PC-3 (cell line): Measurements from ENCODE around the gene GRB10. TPM values are rescaled to one million over a fixed set of nuclear protein-coding genes. Genes with fewer than 3 reads are reported as not detected.

Experiments
- ATAC-seq: fragments of 200-7000 bp; cut with Tn5 transposase; 2 replicates; pipeline ENCODE4 v1.9.1; 2020; ENCODE audit warnings: mild to moderate bottlenecking, moderate library complexity
- BruUV-seq: library from RNA; stranded (reverse); fragments of 400-500 nt; replicated peaks from 2 replicates; lab custom pipeline; 2021; lab: Mats Ljungman, UMichigan
- CTCF ChIA-PET: fragments of 300-600 bp; sonication (Branson Sonifier 250); formaldehyde crosslinking; loops from one replicate; lab custom pipeline; 2022; ENCODE audit warnings: antibody characterized with exemption; lab: Charles Lee
- POLR2A ChIA-PET: fragments of 300-600 bp; sonication (Branson Sonifier 250); formaldehyde crosslinking; loops from one replicate; lab custom pipeline; 2022; ENCODE audit warnings: antibody characterized with exemption; ENCODE audit not compliant: unreplicated experiment; lab: Charles Lee
- DNase-seq: peaks from one replicate; pipeline ENCODE4 v3.0.0-alpha.2; 2015
- H2AFZ ChIP-seq: fragments of 300-600 bp; sonication (generic); 2 replicates; pipeline ENCODE4 v1.6.0; 2016; ENCODE audit warnings: antibody characterized with exemption, low read length
- H3F3A ChIP-seq: fragments of 300-600 bp; sonication (generic); one replicate; pipeline ENCODE4 v1.6.0; 2017; ENCODE audit warnings: antibody characterized with exemption, low read length, control low read depth, mild to moderate bottlenecking; ENCODE audit not compliant: unreplicated experiment
- H3K27ac ChIP-seq: fragments of 300-600 bp; sonication (generic); 2 replicates; pipeline ENCODE4 v1.5.1; 2016; ENCODE audit warnings: mild to moderate bottlenecking, low read length
- H3K27me3 ChIP-seq: fragments of 300-600 bp; sonication (generic); 2 replicates; pipeline ENCODE4 v1.6.1; 2016; ENCODE audit warnings: low read length, mixed read lengths
- H3K36me3 ChIP-seq: fragments of 300-600 bp; sonication (generic); 2 replicates; pipeline ENCODE4 v1.6.1; 2016; ENCODE audit warnings: low read depth, mixed run types, low read length, mixed read lengths
- H3K4me1 ChIP-seq: fragments of 300-600 bp; sonication (generic); 2 replicates; pipeline ENCODE4 v1.5.1; 2016; ENCODE audit warnings: low read length; ENCODE audit not compliant: insufficient read depth
- H3K4me2 ChIP-seq: fragments of 300-600 bp; sonication (generic); 2 replicates; pipeline ENCODE4 v1.6.0; 2016; ENCODE audit warnings: low read length
- H3K4me3 ChIP-seq: fragments of 300-600 bp; sonication (generic); 2 replicates; pipeline ENCODE4 v1.5.1; 2016; ENCODE audit warnings: mild to moderate bottlenecking, low read length, mixed read lengths
- H3K79me2 ChIP-seq: fragments of 300-600 bp; sonication (generic); 2 replicates; pipeline ENCODE4 v1.6.1; 2017; ENCODE audit warnings: low read length, mixed read lengths
- H3K9ac ChIP-seq: fragments of 300-600 bp; sonication (generic); 2 replicates; pipeline ENCODE4 v1.6.0; 2016; ENCODE audit warnings: mild to moderate bottlenecking, low read length
- H3K9me2 ChIP-seq: fragments of 300-600 bp; sonication (generic); replicated peaks from 2 replicates; pipeline ENCODE4 v1.6.1; 2016; ENCODE audit warnings: mixed run types, low read length, mixed read lengths
- H3K9me3 ChIP-seq: fragments of 300-600 bp; sonication (generic); 2 replicates; pipeline ENCODE4 v1.6.1; 2016; ENCODE audit warnings: low read length, mixed read lengths
- H4K20me1 ChIP-seq: fragments of 300-600 bp; sonication (generic); 2 replicates; pipeline ENCODE4 v1.6.1; 2016; ENCODE audit warnings: low read length, mixed read lengths
- CTCF ChIP-seq: fragments of 300-600 bp; sonication (generic); conservative IDR thresholded peaks from 2 replicates; pipeline ENCODE4 v1.5.1; 2017; ENCODE audit warnings: antibody characterized with exemption, low read depth, mild to moderate bottlenecking, low read length
- EZH2 ChIP-seq: fragments of 300-600 bp; sonication (generic); IDR thresholded peaks from one replicate; pipeline ENCODE4 v1.6.1; 2017; ENCODE audit warnings: antibody characterized with exemption, mild to moderate bottlenecking, low read length; ENCODE audit not compliant: unreplicated experiment
- EZH2phosphoT487 ChIP-seq: fragments of 300-600 bp; sonication (generic); IDR thresholded peaks from 2 replicates; pipeline ENCODE4 v1.6.1; 2018; ENCODE audit warnings: mild to moderate bottlenecking, antibody characterized with exemption, low read length, borderline replicate concordance
- intact Hi-C: fragments of 100-400 bp; cut with micrococcal nuclease; formaldehyde crosslinking; loops from 2 replicates; pipeline ENCODE4 v1.9.0; 2023
- total RNA-seq: library from RNA; depleted of rRNA; stranded (reverse); fragments of >200 nt; gene quantifications from 2 replicates; pipeline ENCODE4 v1.2.3, GENCODE V29; 2014

Gene GRB10
- total RNA-seq, 1 experiment from 2014 or later, result 61.3 TPM

DNA sequence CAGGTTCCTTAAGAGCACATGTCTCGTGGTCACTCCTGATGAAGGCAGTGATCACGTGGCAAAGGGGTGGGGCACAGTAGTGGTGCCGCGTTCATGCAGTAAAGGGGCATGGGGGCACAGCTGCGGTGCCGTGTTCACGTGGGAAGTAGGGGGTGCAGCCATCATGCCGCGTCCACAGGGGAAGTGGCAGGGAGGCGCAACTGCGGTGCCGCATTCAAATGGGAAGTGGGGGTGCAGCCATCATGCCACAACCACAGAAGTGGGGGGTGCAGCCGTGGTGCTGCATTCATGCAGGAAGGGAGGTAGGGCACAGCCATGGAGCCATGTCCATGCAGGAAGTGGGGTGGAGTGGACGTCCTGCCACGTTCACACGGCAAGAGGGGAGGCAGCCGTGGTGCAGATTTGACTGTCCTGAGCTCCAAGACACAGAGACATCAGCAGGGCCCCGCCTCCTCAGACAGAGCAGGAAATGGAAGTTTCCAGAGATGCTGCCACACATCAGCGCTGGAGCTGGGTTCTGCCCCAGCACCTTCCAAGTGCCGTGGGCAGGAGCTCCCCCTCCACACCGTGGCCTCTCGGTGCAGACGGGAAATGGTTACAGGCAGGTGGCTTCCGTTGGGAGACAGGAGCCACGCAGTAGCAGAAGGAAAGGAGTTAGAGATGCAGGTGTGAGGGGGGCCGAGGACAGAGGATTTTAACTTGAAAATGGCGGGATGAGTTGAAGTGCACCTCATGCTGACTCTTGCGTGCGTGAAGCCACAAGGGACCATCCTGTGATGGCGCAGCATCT is 122.5 kb downstream of the GRB10 start:
- Histone ChIP-seq H3K79me2 (0 out of 2 replicates have a peak, but pooled peaks cover 6% of the 10 kb centered on the region), H3K9me2 (no peaks in the 10 kb centered on the region), H3K4me3 (no peak overlapping the region), H3K4me2 (no peak overlapping the region), H3K27ac (no peak overlapping the region), H3K9ac (no peak overlapping the region), H3K36me3 (peaks cover 10% of the 10 kb centered on the region; the same call in 1 of the 2 replicates), H3F3A (no peaks in the 10 kb centered on the region), H2AFZ (no peak overlapping the region), H3K4me1 (peaks cover 15% of the 10 kb centered on the region), H4K20me1 (peaks cover 5% of the 10 kb centered on the region; the same call in 1 of the 2 replicates), H3K27me3 (no peaks in the 10 kb centered on the region), H3K9me3 (no peaks in the 10 kb centered on the region)
- TF ChIP-seq EZH2phosphoT487 (no peak), CTCF (no peak), EZH2 (no peak)
- intact Hi-C loops, result no loop called here
- ATAC-seq (no peak), DNase-seq (no peak)
- CTCF ChIA-PET, result no interaction called here
- POLR2A ChIA-PET, result no interaction called here
- no TSS peak for BruUV-seq

GRCh38 chr7:50659329-50659965 is 123.2 kb downstream of the GRB10 start:
- Histone ChIP-seq H3K36me3 (peaks cover 10% of the 10 kb centered on the region; the same call in 1 of the 2 replicates), H3K9me3 (no peaks in the 10 kb centered on the region), H3K9me2 (no peaks in the 10 kb centered on the region), H3K9ac (no peak overlapping the region), H3K4me2 (no peak overlapping the region), H3F3A (no peaks in the 10 kb centered on the region), H2AFZ (no peak overlapping the region), H3K27ac (no peak overlapping the region), H3K4me1 (peaks cover 9% of the 10 kb centered on the region), H3K4me3 (no peak overlapping the region), H3K79me2 (0 out of 2 replicates have a peak, but pooled peaks cover 6% of the 10 kb centered on the region), H4K20me1 (peaks cover 5% of the 10 kb centered on the region; the same call in 1 of the 2 replicates), H3K27me3 (no peaks in the 10 kb centered on the region)
- intact Hi-C loops, result no loop called here
- ATAC-seq (no peak), DNase-seq (no peak)
- POLR2A ChIA-PET, result no interaction called here
- TF ChIP-seq EZH2phosphoT487, result no peak
- no peak for TF ChIP-seq EZH2
- CTCF ChIA-PET, result no interaction called here
- BruUV-seq, result no TSS peak

GRCh38 chr7:50658696-50659095 is 124.0 kb downstream of the GRB10 start:
- H3K9me3 ChIP-seq, result no peaks in the 10 kb centered on the region
- H3K27ac ChIP-seq, result no peak overlapping the region
- peaks cover 9% of the 10 kb centered on the region; the same call in 1 of the 2 replicates for H3K36me3 ChIP-seq
- no peak overlapping the region for H2AFZ ChIP-seq
- POLR2A ChIA-PET, result no interaction called here
- H3K4me1 ChIP-seq, result peaks cover 1% of the 10 kb centered on the region; the same call in 1 of the 2 replicates
- CTCF ChIA-PET, result no interaction called here
- H3K9me2 ChIP-seq, result no peaks in the 10 kb centered on the region
- H3F3A ChIP-seq, result no peaks in the 10 kb centered on the region
- H3K9ac ChIP-seq, result no peak overlapping the region
- H3K27me3 ChIP-seq, result no peaks in the 10 kb centered on the region
- H3K4me2 ChIP-seq, result no peak overlapping the region
- DNase-seq (no peak), ATAC-seq (no peak)
- no peaks in the 10 kb centered on the region for H4K20me1 ChIP-seq
- 0 out of 2 replicates have a peak, but pooled peaks cover 1% of the 10 kb centered on the region for H3K79me2 ChIP-seq
- TF ChIP-seq EZH2phosphoT487 (no peak), EZH2 (no peak), CTCF (no peak)
- no TSS peak for BruUV-seq
- H3K4me3 ChIP-seq, result no peak overlapping the region
- intact Hi-C loops, result no loop called here
